ENCODE measurements around the gene RPTOR.

RPTOR gene

GRCh38 chr17:80825471-80826345 is 281.1 kb downstream of the RPTOR start:
- no peak for DNase-seq

GRCh38 chr17:80826346-80826954 is 281.8 kb downstream of the RPTOR start:
- no peak for DNase-seq

GRCh38 chr17:80826955-80827645 is 282.5 kb downstream of the RPTOR start:
- peak; percentile 98 for DNase-seq

- DNase-seq: no peak
These were observed 283.3 kb downstream of the RPTOR start for GRCh38 chr17:80827646-80828643.

GRCh38 chr17:80829166-80829813 is 284.7 kb downstream of the RPTOR start:
- no peak for DNase-seq

- DNase-seq: no peak
These were observed 285.6 kb downstream of the RPTOR start for GRCh38 chr17:80830020-80830780.

GRCh38 chr17:80831491-80831890 is 286.9 kb downstream of the RPTOR start:
- DNase-seq: no peak

GRCh38 chr17:80832266-80832676 is 287.6 kb downstream of the RPTOR start:
- no peak for DNase-seq

- peak; percentile 96 for DNase-seq
These were observed 288.4 kb downstream of the RPTOR start for GRCh38 chr17:80832888-80833583.

- DNase-seq: no peak
These were observed 289.6 kb downstream of the RPTOR start for GRCh38 chr17:80833952-80834892.

- no peak for DNase-seq
These were observed 290.2 kb downstream of the RPTOR start for GRCh38 chr17:80834893-80835275.

- no peak for DNase-seq
These were observed 291.4 kb downstream of the RPTOR start for GRCh38 chr17:80835816-80836657.

- DNase-seq: no peak
These were observed 292.0 kb downstream of the RPTOR start for GRCh38 chr17:80836658-80836965.

GRCh38 chr17:80836971-80837481 is 292.4 kb downstream of the RPTOR start:
- DNase-seq: no peak

- no peak for DNase-seq
These were observed 293.1 kb downstream of the RPTOR start for GRCh38 chr17:80837711-80838110.

- no peak for DNase-seq
These were observed 293.8 kb downstream of the RPTOR start for GRCh38 chr17:80838311-80839025.

GRCh38 chr17:80839026-80839345 is 294.3 kb downstream of the RPTOR start:
- DNase-seq: no peak

GRCh38 chr17:80839511-80839941 is 294.9 kb downstream of the RPTOR start:
- no peak for DNase-seq

Measured in NCI-H226 (cell line).